ENCODE results near the gene STK17B. TPM values are rescaled to one million over a fixed set of nuclear protein-coding genes. Genes with fewer than 3 reads are reported as not detected.
A peak's percentile ranks its signal among the peaks of the same experiment; 100 is the strongest.

Gene STK17B
- total and polyA plus RNA-seq, 2 of the 8 experiments (the other 6 are each of a cell fraction or from before 2014, with no cell fraction given) = 1.8 to 10.5 TPM

DNA sequence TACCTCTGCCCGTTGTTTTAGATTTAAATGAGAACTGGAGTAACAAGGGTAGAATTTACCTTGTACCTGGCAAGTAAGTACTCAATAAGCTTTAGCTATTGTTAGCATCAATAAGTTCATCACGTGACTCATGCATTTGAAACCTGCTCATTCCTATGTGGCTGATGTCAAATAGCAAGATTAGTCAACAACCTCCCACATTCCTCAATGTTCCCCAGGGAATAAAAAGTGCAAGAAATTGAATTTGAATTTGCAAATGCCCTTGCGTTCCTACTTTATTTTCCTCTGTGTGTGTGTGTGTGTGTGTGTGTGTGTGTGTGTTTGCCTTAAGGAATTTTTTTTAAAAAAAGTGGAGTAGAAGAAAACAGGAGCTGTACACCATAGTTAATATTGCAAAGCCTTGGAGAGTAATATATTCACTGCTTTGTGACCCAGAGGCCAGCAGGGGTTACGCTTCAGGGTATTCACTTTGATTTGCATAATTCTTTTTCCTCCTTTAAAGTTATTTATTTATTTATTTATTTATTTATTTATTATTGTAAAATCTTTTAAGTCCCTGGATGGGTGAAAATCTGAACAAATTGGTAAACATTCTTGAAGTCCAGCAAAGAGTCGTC is 58.9 kb downstream of the STK17B start (continued):
- TF ChIP-seq CTBP2 (IDR thresholded peaks at IDR 0.05; ENCODE audit: borderline replicate concordance, insufficient read depth, insufficient read length, low read length) (no peak), NANOG (IDR thresholded peaks at IDR 0.05; ENCODE audit: insufficient read depth, low read depth, low read length, poor library complexity, severe bottlenecking) (no peak), SAP30 (IDR thresholded peaks at IDR 0.05; ENCODE audit: insufficient read depth, insufficient replicate concordance, low read length) (no peak), KDM1A (IDR thresholded peaks at IDR 0.05; ENCODE audit: borderline replicate concordance, low read length) (no peak), EP300 (IDR thresholded peaks at IDR 0.05; ENCODE audit: borderline replicate concordance in 1 of 2, low read depth in 2 of 2, low read length in 2 of 2) (no peak), USF2 (IDR thresholded peaks at IDR 0.05; ENCODE audit: low read length) (peak; percentile 79), CBX5 (IDR thresholded peaks at IDR 0.05; ENCODE audit: low read depth, low read length) (no peak), JUND (IDR thresholded peaks at IDR 0.05; ENCODE audit: low read length) (peak; percentile 57; the same call in 1 of the 2 replicates)

Measured in H1 (cell line).